Stimulated activated CD4-positive, alpha-beta T cell treated with anti-CD3 and anti-CD28 coated beads, Interleukin-4, amount 100 ng/mL, for 1 hour (primary cell): ENCODE results near the gene CA11.
A peak's percentile ranks its signal among the peaks of the same experiment; 100 is the strongest.
"Not testable (repeated sequence)": the region's sequence is repeated elsewhere in the genome, so short reads cannot be mapped to it uniquely, and the experiment has no call there.

Source experiments
- DNase-seq: peaks from one replicate; pipeline ENCODE4 v3.0.0-alpha.2; 2020

CA11 gene

DNA sequence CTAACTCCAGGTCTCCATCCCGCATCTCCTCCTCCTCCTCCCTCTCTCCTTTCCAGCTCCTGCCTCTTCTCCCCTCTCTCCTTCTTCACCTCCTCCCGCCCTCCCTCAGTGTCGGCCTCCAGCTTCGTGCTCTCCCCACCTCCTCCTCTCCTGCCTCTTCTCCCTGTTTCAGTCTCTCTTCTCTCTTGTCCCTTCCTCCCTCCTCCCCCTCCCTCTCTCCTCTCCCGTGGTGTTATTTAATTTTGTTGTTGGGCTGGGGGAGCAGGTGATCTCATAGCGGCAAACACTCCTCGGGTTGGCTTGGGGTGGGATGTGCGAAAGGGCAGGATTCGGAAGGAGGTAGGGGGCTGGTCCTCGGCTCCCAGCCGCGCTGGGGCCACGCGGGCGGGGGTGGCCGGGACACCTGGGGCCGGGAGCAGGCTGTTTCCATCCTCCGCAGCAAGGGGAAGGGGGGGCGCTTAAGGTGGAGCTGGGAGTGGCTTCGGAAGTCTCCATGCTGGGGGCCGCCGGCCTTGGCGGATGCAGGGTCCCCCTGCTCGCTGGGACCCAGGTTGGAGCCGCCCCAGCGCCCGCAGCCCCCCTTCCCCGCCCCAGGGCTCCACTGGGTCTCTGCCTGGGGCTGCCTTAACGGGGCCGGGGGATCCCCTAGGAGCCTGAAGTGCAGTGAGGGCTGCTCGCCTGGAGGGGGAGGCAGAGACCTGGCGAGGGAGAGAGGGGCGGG lies at the start of gene CA11:
CA11 (minus strand) TSS at position 187 of the 721 bp plus-strand sequence. CDS start 555 bp downstream, outside the sequence.
- peak; percentile 89 for DNase-seq

DNA sequence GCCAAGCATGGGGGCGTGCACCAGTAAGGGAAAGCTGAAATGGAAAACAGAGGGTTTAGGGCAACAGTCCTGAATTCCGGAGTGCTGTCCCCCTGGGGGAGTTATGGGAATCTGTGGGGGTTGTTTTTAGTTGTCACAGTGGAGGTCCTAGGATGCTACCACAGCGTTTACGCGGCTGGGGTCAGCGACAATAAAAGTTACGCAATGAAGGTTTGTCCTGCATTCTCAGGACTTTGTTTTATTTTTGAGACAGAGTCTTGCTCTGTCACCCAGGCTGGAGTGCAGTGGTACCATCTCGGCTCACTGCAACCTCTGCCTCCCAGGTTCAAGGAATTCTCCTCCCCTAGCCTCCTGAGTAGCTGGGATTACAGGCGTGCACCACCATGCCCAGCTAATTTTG lies 47.6 kb upstream of the CA11 start:
- DNase-seq: not testable (repeated sequence)

DNA sequence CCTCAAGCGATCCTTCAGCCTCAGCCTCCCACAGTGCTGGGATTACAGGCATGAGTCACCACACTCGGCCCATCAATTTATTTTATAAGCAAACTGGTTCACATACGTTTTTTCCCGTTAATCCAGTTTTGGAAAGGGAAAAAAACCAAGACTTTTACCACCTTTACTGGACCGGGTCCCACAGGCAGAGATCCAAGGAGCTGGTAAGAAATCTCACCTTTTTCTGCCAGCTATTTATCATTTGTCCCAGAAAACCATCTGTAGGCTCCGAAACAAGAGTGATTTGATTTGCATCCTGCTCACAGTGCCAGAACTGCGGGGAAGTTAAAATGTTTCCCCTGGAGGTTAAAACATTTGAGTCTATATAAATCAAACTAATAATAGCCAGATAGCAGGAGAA lies 43.5 kb upstream of the CA11 start:
- no peak for DNase-seq

DNA sequence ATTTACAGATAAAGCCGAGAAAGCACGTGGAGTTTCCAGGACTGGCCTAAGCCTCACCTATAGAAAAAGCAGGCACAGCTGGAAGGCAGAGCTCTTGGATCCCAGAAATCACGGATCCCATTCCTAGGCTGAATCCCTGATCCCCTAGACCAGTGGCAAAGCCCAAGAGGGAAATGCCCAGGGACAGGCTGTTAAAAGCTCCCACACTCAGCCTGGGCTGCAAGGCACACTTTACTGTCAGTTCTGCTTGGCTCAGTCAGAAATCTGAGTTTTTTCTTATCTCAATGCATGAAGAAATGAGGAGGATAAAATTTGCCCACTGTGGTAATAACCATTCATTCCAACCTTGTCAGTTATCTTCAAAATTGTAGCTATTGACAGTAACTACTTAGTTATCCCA lies 41.8 kb upstream of the CA11 start:
- DNase-seq: no peak

DNA sequence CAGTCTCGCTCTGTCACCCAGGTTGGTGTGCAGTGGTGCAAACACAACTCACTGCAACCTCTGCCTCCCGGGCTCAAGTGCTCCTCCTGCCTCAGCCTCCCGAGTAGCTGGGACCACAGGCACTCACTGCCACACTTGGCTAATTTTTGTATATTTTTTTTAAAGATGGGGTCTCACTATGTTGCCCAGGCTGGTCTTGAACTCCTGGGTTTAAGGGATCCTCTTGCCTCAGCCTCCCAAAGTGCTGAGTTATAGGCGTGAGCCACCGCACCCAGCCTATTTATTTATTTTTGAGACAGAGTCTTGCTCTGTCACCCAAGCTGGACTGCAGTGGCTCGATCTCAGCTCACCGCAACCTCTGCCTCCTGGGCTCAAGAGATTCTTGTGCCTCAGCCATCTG lies 40.6 kb upstream of the CA11 start:
- not testable (repeated sequence) for DNase-seq

DNA sequence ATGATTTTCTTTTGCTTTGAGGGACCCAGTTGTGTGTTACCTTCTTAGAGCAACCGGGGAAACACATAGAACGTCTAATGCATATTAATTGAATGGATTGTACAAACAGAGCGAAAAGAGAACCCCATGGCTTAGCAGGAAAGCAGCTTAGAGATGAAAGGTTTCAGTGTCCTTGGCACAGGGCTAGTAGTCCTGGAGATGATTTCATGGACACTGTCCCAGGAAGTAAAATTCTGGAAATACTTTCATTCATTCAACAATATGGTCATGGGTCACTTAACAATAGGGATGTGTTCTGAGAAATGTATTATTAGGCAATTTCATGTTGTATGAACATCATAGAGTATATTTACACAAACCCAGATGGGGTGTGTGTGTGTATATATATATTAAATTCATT lies 40.1 kb upstream of the CA11 start:
- DNase-seq: no peak

DNA sequence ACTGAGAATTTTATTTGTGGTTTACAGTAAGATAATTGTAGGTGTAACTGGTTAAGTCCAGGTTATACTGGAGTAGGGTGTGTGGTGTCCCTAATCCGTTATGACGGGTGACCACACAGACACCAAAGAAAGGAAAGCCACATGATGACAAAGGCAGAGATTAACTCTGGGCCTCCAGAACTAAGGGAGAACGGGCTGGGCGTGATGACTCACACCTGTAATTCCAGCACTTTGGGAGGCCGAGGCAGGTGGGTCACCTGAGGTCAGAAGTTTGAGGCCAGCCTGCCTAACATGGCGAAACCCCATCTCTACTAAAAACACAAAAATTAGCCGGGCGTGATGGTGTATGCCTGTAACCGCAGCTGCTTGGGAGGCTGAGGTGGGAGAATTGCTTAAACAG lies 39.6 kb upstream of the CA11 start:
- DNase-seq: no peak

DNA sequence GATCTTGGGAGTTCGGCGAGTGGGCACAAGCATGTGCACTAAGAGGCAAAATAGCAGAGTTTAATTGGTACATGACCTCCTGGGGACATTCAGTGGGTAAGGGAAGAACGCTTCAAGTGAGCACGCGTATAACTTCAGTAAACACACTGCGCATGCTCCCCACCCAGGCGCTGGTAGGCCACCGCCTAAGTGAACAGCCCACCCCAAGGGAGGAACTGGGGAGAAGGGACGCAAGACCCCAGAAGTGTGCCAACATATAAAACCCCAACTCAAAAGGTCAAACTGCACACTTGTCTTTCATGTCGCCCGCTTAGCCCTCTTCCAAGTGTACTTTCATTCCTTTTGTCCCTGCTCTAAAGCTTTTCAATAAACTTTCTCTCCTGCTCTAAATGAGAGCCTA lies 37.4 kb upstream of the CA11 start:
- peak; percentile 44 for DNase-seq

DNA sequence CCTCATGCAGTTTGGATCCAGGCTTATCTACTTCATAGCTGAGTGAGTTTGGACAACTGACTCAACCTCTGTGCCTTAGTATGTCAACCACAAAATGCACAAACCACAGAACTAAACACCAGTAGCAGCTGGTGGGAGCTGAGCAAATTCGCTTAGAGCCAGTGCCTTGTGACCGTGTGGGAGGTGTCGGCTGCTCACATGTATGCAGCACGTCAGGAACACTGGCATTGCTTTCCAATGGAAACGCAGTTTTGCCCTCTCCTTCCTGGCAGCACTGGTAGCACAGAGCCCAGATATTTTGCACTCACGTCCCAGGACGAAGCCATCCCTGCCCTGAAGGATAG lies 35.1 kb upstream of the CA11 start:
- DNase-seq: no peak

DNA sequence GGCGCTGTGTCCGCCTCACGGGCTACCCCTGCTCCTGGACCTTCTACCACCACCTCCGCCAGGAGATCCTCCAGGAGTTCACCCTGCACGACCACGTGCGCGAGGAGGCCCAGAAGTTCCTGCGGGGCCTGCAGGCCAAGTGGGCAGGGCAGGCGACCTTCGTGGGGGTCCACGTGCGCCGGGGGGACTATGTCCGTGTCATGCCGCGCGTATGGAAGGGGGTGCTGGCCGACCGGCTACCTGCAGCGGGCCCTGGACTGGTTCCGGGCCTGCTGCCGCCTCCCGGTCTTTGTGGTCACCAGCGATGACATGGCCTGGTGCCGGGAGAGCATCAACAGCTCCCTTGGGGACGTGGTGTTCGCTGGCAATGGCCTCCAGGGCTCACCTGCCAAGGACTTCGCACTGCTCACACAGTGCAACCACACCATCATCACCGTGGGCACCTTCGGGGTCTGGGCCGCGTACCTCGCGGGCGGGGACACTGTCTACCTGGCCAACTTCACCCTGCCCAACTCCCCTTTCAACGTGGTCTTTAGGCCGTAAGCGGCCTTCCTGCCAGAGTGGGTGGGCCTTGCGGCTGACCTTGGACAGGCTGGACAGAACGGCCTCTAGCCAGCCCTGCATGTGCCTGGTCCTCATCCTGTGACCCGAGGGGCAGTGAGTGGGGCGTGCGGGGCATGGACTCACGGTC lies 34.6 kb upstream of the CA11 start:
- DNase-seq: no peak

DNA sequence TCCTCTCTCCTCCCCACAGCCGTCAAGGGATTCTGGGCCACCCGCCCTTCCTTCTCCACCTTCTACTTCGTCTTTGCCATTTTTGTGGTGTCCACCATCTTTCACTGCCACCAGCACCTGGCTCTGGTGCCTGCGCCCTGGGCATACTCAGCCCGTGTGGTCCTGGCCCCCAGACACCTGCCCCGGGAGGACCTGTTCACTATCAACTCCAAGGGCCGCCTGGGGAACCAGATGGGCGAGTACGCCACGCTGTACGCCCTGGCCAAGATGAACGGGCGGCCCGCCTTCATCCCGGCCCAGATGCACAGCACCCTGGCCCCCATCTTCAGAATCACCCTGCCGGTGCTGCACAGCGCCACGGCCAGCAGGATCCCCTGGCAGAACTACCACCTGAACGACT lies 34.0 kb upstream of the CA11 start:
- not testable (repeated sequence) for DNase-seq

DNA sequence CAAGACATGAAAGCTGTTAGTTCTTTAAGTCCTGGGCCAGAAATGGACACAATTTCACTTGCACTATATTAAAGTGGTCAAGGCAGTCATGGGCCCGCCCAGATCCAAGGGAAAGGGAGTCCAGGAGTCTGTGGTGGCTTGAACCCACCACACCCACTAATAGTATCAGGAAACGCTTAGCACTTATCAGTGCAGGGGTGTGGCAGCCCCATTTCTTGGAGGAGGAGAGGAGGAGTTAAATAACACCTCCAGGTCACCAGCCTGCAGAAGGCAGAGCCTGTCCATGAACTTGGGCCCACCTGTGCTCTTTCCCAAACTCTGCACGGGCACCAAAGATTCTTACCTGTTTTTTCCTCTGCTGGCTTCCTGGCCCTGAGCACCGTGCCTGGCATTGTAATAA lies 32.2 kb upstream of the CA11 start:
- no peak for DNase-seq

DNA sequence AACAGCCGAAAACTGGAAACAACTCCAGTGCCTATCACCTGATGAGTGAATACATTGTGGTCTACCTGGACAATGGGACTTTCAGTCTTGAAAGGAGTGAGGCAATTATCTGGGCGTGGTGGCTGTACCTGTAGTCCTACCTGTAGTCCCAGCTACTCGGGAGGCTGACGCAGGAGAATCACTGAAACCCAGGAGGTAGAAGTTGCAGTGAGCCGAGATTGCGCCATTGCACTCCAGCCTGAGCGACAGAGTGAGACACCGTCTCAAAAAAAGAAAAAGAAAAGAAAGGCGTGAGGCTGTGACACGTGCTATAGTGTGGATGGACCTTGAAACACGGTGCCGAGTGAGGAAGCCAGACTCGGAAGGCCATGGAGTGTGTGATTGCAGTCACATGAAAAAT lies 30.9 kb upstream of the CA11 start:
- DNase-seq: no peak

DNA sequence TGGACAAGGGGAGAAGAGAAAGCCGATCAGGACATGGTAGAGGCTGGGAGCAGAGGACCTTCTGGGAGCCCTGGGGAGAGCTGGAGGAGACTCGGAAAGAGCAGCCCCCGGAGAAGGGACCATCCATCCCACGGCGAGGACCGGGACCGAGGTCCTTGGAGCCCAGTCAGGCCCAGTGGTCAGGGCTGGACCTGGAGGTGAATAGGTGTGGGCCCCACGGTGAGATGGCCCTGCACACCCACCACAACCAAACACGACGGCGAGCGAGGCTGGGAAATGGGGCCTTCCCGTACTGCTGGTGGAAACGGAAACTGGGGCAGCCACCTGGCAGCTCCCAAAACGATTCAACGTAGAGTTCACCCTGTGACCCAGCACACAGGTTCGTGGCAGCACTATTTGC lies 30.5 kb upstream of the CA11 start:
- DNase-seq: no peak

DNA sequence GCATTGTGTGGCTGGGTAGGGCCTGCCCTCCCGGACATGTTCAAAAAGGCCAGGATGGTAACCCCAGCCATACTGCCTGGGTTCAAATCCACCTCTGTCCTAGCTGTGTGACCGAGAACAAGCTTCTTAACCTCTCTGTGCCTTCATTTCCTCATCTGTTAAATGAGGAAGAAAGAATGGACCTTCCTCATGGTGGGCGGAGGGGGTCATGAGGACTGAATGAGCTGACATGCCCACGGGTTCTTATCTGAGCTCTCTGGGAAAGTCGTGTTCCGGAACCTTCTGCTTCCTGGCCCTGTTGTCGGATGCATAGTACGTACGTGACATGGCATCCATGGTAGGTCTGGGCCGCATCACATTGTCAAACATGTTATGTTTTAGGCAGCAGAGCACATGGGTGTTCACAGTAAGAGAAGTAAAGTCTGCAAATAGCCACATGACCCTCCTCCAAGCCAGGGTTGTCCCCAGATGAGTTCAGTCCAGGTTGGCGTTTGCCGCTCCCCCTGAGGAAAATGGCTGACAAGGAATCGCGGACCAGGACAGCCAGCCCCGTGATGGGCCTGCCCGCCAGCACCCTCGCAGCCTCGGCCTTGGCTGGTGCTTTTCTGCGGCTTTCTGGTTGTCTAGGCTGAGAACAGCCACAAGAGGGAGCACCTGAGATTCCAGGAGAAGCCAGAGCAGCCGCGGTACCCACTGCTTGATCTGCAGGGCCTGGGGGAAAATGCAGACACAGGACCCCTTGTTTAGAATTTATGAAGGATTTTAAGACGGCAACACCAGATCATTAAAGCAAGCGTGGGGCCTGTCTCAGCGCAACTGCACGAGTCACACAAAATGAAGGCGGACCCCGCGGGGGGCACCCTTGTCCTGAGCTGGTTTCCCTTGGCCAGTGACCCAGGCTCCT lies 29.2 kb upstream of the CA11 start:
- peak; percentile 66 for DNase-seq

DNA sequence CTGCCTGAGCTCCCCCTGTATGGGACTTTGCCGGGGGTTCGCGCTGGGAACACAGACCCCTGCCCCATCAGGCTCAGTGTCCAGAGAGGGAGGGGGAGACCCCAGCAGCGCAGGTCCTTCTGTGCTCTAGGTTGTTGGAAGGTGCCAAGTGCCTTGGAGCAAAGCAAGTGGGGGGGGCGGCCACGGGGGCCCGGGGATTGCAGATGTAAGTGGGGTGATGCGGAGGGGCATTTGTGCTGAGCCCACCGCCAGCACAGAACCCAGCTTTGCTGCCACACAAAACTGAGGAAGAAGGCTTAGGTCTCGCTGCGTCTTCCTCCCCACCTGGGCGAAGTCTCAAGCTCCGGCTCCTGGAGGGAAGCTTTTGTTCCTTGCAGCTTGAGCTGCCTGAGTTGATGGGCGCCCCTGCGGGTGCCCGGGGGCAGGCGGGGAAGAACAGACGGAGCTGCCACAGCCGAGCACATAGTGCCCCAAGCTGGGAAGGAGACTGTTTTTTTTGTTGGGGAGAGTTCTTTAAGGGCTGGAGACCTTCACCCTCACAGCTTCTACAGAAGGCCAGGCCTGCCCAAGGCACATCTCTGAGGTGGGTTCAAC lies 28.3 kb upstream of the CA11 start:
- DNase-seq: no peak

DNA sequence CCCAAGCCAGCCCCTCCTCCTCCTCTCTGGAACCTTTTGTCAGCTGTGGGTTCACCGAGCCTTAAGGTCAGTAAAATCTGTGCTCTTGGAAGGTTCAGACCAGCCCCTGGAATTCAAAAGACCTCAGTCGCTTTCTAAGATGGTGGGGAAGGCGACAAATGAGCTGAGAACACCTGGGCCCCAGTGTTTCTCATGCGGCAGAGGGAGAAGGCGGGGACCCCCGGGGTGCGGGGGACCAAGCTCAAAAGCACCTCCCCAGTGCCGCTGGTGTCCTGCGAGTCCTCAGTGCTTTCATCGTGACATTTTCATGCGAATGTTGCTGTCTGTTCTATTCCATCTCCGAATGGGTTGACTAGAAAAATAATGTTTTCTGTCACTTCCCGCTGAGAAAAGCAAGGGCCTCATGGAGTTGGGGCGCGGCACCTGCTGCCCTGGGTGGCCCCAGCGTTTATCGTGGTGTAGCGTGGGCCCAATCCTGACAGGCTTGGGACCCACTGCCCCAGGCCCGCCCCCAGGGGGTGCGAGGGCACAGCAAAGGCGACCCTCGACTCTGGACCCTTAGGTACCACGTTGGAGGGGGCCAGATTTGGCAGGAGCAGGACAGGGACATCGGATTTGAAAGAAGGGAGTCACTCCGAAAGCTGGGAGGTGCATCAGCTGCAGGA lies 27.6 kb upstream of the CA11 start:
- DNase-seq: no peak

DNA sequence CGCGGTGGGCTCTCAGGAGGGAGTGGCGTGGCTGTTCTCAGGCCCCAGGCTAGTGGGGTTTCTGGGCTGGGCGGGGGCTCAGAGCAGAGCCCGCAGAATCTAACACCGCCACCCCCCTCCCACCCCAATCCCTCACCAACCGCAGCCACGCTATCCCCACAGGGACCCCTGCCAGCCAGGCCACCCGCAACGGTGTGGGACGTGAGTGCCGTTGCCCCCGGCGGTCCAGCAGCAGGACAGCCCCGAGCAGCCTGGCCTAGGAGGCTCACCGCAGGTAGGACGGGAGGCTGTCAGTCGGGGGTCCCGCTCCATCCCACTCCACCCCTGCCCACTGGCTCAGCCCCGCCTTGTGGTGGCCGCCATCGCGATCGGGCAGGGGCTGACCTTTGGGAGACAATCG lies 27.0 kb upstream of the CA11 start, which contains the start of gene NTN5:
NTN5 (minus strand) TSS at position 24 of the 400 bp plus-strand sequence. CDS start 2,031 bp downstream, outside the sequence.
- no peak for DNase-seq

DNA sequence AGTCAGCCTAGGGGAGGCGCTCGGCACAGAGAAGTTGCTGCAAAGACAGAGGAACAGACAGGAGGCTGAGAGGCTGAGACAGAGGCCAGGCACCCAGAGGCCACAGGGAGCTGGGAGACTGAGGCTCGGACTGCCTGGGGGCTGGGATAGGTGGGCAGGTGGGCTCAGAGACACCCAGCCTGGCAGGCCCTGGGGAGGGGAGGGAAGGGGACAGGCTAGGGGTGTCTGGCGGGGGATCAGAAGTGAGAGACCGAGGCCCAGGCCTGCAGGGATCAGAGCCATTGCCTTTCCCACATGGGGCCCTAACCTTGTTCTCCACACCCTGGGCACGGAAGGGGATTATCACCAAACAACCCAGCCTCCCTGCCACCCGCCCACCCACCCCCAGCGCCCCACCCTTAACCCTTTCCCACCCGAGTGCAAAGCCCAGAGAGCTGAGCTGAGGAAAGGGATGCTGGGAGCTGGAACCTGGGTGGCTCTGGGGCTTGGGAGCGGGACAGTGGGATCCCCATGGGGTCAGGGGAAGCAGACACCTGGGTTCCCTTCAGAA lies 25.5 kb upstream of the CA11 start:
- no peak for DNase-seq

DNA sequence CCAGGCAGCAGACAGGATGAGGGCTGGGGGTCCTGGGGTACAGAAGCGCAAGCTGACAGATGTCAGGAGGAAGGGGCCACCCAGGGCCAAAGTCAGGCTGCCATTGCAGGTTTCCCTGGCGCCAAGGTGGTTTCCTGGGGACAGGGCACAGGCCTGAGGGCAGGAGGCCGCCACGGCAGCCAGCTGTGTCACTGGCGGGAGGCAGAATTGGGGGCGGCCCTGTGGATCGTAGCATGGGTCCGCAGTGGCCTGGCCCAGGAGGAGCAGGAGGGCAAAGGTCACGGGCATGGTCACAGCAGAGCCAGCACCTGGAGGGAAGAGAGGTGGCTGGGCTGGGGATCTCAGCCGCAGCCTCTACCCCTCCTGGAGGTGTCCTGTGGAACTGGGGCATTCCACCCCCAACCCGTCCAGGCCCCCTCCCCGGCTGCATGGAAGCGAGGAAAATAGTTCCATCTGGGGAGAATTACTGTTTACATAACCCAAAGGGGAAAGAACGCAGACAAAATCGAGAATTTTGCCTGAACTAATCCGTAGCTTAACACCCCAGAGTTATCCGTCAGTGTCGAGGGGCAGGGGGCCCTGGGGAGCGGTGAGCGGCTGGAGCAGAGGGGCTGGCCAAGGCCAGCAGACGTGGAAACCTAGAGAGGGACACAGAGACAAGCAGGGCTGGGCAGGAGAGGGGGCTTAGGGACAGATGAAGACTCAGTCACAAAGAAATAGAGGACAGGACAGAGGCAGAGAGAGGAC lies 24.9 kb upstream of the CA11 start:
- DNase-seq: no peak

DNA sequence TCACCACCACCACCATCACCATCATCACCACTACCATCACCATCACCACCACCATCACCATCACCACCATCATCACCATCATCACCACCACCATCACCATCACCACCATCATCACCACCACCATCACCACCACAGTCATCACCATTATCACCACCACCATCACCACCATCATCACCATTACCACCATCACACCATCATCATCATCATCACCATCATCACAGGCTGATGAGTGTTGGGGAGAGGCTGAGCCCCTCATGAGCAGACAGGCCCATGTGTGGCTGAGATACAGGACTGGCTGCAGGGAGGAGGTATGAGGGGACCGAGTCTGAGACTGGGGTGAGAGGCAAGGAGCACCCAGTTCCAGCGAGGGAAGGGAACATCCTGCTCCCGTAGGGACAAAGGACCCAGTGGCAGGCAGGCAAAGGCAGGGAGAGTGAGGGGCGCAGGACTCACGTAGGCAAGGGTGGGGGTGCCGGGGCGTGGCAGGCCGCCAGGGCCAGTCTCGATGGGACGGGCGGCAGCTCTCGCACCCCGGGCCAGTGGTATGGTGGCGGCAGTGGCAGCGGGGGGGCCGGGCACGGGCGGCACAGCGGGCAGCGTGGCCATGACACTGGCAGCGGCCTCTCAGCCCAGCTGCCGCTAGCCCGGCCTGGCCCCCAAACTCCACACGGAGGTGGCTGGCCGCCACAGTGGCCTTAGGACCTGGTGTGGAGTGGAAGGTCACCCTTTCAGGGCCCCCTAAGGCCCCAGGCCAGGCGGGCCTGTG lies 24.1 kb upstream of the CA11 start:
- DNase-seq: no peak
